K562 (cell line): ENCODE measurements around the gene GALNS. TPM values are rescaled to one million over a fixed set of nuclear protein-coding genes. Genes with fewer than 3 reads are reported as not detected.

Experiments
- ATAC-seq: fragments of 200-7000 bp; cut with Tn5 transposase; 3 replicates; pipeline ENCODE4 v1.9.1; 2020; ENCODE audit warnings: moderate library complexity
- BruUV-seq: library from RNA; stranded (reverse); fragments of 400-500 nt; replicated peaks from 2 replicates; lab custom pipeline; 2021; lab: Mats Ljungman, UMichigan
- CTCF ChIA-PET: fragments of 300-600 bp; formaldehyde crosslinking; extraction: SDS; loops from one replicate; lab custom pipeline; 2021; ENCODE audit warnings: low intra/inter-chr PET ratio; lab: Yijun Ruan, JAX
- POLR2A ChIA-PET: fragments of 300-600, 350-650 bp; sonication (Branson Sonifier 250); formaldehyde crosslinking; extraction: SDS; loops from one replicate; lab custom pipeline; 2021; ENCODE audit warnings: antibody characterized with exemption, inconsistent platforms; lab: Yijun Ruan, JAX
- DNase-seq, 4 experiments: peaks; one replicate each; pipeline versions ENCODE4 v3.0.0 to v3.0.0-alpha.2; 2011 to 2018; ENCODE audit warnings: low spot score in 3 of 4, mixed read lengths in 3 of 4; ENCODE audit errors: extremely low read depth in 1 of 4
- FAIRE-seq: peaks from 2 replicates; lab custom pipeline; 2011; peaks lifted over from hg19 to GRCh38; lab: Jason Lieb, UNC
- H2AFZ ChIP-seq: 2 replicates; pipeline ENCODE4 v1.6.0; 2011; ENCODE audit warnings: low read depth, low read length, control low read depth, inconsistent platforms
- H3K27ac ChIP-seq: fragments of 200-600 bp; 3 replicates; pipeline ENCODE4 v1.8.0; 2011; ENCODE audit warnings: low read depth, mild to moderate bottlenecking, control low read depth, inconsistent platforms, low read length, moderate library complexity, mixed read lengths; ENCODE audit errors: extremely low read depth
- H3K27me3 ChIP-seq, 2 experiments: fragments of 300-600 bp in 1 of 2; 2 replicates in 1 of 2; 3 replicates in 1 of 2; pipeline versions ENCODE4 v1.6.0 to v1.8.0; 2011; ENCODE audit warnings: inconsistent platforms in 2 of 2, low read length in 2 of 2, mild to moderate bottlenecking in 1 of 2, mixed read lengths in 1 of 2, moderate library complexity in 1 of 2; ENCODE audit not compliant: control insufficient read depth in 2 of 2, insufficient read depth in 2 of 2
- H3K36me3 ChIP-seq: fragments of 300-600 bp; 3 replicates; pipeline ENCODE4 v1.8.0; 2011; ENCODE audit warnings: mild to moderate bottlenecking, low read length, inconsistent platforms; ENCODE audit not compliant: control insufficient read depth, insufficient read depth
- H3K4me1 ChIP-seq, 2 experiments: fragments of 200-600 bp in 1 of 2; replicated peaks in 1 of 2; 2 replicates in 1 of 2; 3 replicates in 1 of 2; pipeline versions ENCODE4 v1.5.1 to v1.8.0; 2011; ENCODE audit warnings: inconsistent platforms in 2 of 2, low read length in 2 of 2, mild to moderate bottlenecking in 1 of 2, mixed read lengths in 1 of 2, moderate library complexity in 1 of 2; ENCODE audit not compliant: control insufficient read depth in 2 of 2, insufficient read depth in 2 of 2
- H3K4me2 ChIP-seq: 2 replicates; pipeline ENCODE4 v1.6.1; 2011; ENCODE audit warnings: low read length, control low read depth, inconsistent platforms, mixed read lengths; ENCODE audit not compliant: insufficient read depth
- H3K4me3 ChIP-seq: fragments of 200-600 bp; sonication (generic), shearing (Covaris generic); 2 replicates; pipeline ENCODE4 v1.5.1; 2016; ENCODE audit warnings: control low read depth, inconsistent platforms
- H3K79me2 ChIP-seq: fragments of 200-600 bp; 3 replicates; pipeline ENCODE4 v1.8.0; 2011; ENCODE audit warnings: low read length, inconsistent platforms; ENCODE audit not compliant: control insufficient read depth, insufficient read depth
- H3K9ac ChIP-seq, 2 experiments: 2 replicates each; pipeline versions ENCODE4 v1.6.0 to v1.6.1; 2011; ENCODE audit warnings: low read depth in 2 of 2, low read length in 2 of 2, control low read depth in 1 of 2, inconsistent platforms in 1 of 2, mild to moderate bottlenecking in 1 of 2, mixed read lengths in 1 of 2; ENCODE audit not compliant: insufficient read depth in 1 of 2
- H3K9me1 ChIP-seq: one replicate; pipeline ENCODE4 v1.6.0; 2011; ENCODE audit warnings: inconsistent platforms, mild to moderate bottlenecking, low read length, moderate library complexity; ENCODE audit not compliant: control insufficient read depth, insufficient read depth
- H3K9me3 ChIP-seq: replicated peaks from 2 replicates; pipeline ENCODE4 v1.5.1; 2011; ENCODE audit warnings: low read depth, low read length, inconsistent platforms; ENCODE audit not compliant: control insufficient read depth, insufficient read depth
- H4K20me1 ChIP-seq: replicated peaks from 2 replicates; pipeline ENCODE4 v1.6.1; 2011; ENCODE audit warnings: low read length, inconsistent platforms, mixed read lengths; ENCODE audit not compliant: control insufficient read depth, insufficient read depth
- HNRNPL ChIP-seq: fragments of 200-400 bp; formaldehyde crosslinking; IDR thresholded peaks from 2 replicates; pipeline ENCODE4 v1.6.1; 2017; ENCODE audit warnings: low read depth, mild to moderate bottlenecking, low read length
- MIER1 ChIP-seq: fragments of 450-650 bp; IDR thresholded peaks from 2 replicates; pipeline ENCODE4 v1.6.1; 2016; ENCODE audit warnings: antibody characterized with exemption, mild to moderate bottlenecking, low read depth
- PCBP1 ChIP-seq: fragments of 200-400 bp; formaldehyde crosslinking; IDR thresholded peaks from 2 replicates; pipeline ENCODE4 v1.6.1; 2018; ENCODE audit warnings: mild to moderate bottlenecking, low read depth, low read length; ENCODE audit not compliant: poor library complexity, severe bottlenecking
- POLR2G ChIP-seq: fragments of 200-400 bp; formaldehyde crosslinking; IDR thresholded peaks from 2 replicates; pipeline ENCODE4 v1.6.1; 2017; ENCODE audit warnings: low read depth, mild to moderate bottlenecking, antibody characterized with exemption, low read length, moderate library complexity
- SIX5 ChIP-seq, 2 experiments: IDR thresholded peaks; 2 replicates each; pipeline ENCODE4 v1.6.1; 2011; ENCODE audit warnings: low read length in 2 of 2, borderline replicate concordance in 1 of 2, low read depth in 1 of 2, mild to moderate bottlenecking in 1 of 2, moderate library complexity in 1 of 2; ENCODE audit not compliant: insufficient read depth in 1 of 2
- SMAD3 ChIP-seq: fragments of 450-650 bp; formaldehyde crosslinking; conservative IDR thresholded peaks from 2 replicates; pipeline ENCODE4 v1.4.0; 2020; ENCODE audit warnings: mild to moderate bottlenecking
- ZNF175 ChIP-seq: fragments of 200-800 bp; sonication (Bioruptor generic); IDR thresholded peaks from 2 replicates; pipeline ENCODE4 v1.6.1; 2016; ENCODE audit warnings: low read depth, mild to moderate bottlenecking, missing genetic modification characterization, missing compliant biosample characterization
- WGBS: fragments of 100-300 bp; shearing (Covaris generic); methylation state at CpG from one replicate; pipeline ENCODE4 v1.1.6; 2016; ENCODE audit warnings: low coverage, mixed read lengths; ENCODE audit not compliant: insufficient coverage; ENCODE audit errors: missing lambda C conversion rate; 5-methylcytosine and 5-hydroxymethylcytosine counted together
- in situ Hi-C: fragments of 300-500 bp; cut with MboI; formaldehyde crosslinking; loops from 4 replicates; pipeline ENCODE4 v1.15.0; 2018; ENCODE audit warnings: inconsistent platforms, mixed read lengths
- intact Hi-C: fragments of 100-400 bp; cut with micrococcal nuclease; formaldehyde crosslinking; loops from 2 replicates; pipeline ENCODE4 v1.14.2; 2022
- polyA plus RNA-seq, 8 experiments: library from polyadenylated mRNA; depleted of rRNA in 4 of 8; stranded (reverse) in 5 of 8; unstranded in 3 of 8; fragments of >200 nt; fragmentation: Nextera tagmentation in 2 of 8; fragmentation: Illumina TruSeq in 1 of 8; extraction: Ambion mirVana in 2 of 8; extraction: Trizol in 1 of 8; gene quantifications; 2 replicates each; pipeline versions ENCODE4 v1.2.1 to v1.2.3, GENCODE V29; 2011 to 2014; ENCODE audit warnings: inconsistent platforms in 1 of 8, missing spikeins in 1 of 8
- total RNA-seq, 7 experiments: library from RNA; depleted of rRNA in 6 of 7; stranded (reverse); fragments of >200 nt in 6 of 7; fragmentation: Illumina TruSeq in 2 of 7; extraction: Trizol in 2 of 7; gene quantifications; 2 replicates each; pipeline versions ENCODE4 v1.2.1 to v1.2.3, GENCODE V29; 2011 to 2021; ENCODE audit warnings: low replicate concordance in 1 of 7

Gene GALNS
- total and polyA plus RNA-seq, 9 of the 15 experiments (the other 6 are each of a cell fraction or from before 2014, with no cell fraction given): 0.38 to 13.2 (median 4.3) TPM

DNA sequence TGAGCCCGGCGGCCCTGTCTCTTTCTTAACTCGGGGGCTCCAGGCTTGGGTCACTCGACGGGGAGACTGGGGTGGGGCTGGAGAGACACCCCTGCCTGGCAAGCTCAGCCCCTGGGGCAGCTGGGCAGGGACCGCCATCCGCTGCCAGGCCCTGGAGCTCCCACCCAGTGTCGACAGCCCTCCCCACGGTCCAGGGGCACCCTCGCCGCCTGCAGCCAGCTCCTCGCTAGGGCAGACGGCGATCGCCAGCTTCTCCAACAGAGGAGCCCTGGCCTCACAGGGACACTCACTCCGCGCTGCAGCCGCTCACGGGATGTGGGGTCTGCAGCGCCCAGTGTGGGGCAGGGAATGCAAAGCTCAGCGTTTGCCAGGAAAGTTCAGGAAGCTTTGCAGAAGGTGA is 29.0 kb downstream of the GALNS start (continued):
- no peak for TF ChIP-seq MIER1
- TF ChIP-seq SIX5 (IDR thresholded peaks at IDR 0.05; ENCODE audit: borderline replicate concordance in 1 of 2, insufficient read depth in 1 of 2, low read depth in 1 of 2, low read length in 2 of 2): no peak
- TF ChIP-seq ZNF175 (CRISPR knock-in tag): no peak

DNA sequence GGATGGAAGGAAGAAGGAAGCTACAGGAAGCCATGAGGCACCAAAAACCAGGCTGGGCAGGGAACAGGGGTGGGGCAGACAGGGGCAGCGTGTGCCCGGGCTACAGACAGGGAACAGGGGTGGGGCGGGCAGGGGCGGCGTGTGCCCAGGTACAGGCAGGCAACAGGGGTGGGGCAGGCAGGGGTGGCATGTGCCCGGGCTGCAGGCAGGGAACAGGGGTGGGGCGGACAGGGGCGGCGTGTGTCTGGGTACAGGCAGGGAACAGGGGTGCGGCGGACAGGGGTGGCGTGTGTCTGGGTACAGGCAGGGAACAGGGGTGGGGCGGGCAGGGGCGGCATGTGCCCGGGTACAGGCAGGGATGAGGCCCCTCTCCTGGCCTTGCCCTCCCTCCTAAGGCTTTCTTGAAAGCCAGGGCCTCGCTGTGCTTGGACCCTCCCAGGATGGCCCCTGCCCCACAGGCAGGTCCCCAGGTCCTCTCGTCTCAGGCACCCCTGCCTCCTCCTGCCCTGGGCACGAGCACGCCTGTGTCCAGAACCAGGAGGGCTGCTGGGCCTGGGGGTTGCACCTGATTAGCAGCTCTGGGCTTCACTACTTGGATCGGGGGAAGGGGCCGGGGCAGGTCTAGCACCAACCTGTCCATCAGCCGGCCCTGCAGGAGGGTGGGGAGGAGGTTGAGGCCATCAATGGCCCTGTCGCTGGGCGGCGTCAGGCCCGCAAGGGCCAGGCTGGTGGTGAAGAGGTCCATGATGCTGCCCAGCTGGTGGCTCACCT is 30.5 kb downstream of the GALNS start:
- peak overlapping the region in 1 of 2 experiments; percentile 36; a peak in 1 of 4 replicates for H3K9ac ChIP-seq
- no peak for FAIRE-seq
- WGBS: 81% methylated on average over 21 of the region's 26 CpGs
- ChIA-PET CTCF (no interaction called here), POLR2A (interaction anchor here (0.9 to 1.4 kb wide), 4 partner anchors 11 to 347 kb away, joined by 3 to 4 read pairs (median 3); no protein-coding TSS in a partner anchor)
- intact Hi-C loops (no loop called here), in situ Hi-C loops (no loop called here)
- no peaks in the 10 kb centered on the region for H3K9me1 ChIP-seq
- H3K79me2 ChIP-seq: no peaks in the 10 kb centered on the region
- no peaks in the 10 kb centered on the region for H3K36me3 ChIP-seq
- TF ChIP-seq HNRNPL (peak; percentile 58; the same call in 1 of the 2 replicates), PCBP1 (peak; percentile 29), POLR2G (peak; percentile 41; the same call in 1 of the 2 replicates), SMAD3 (CRISPR knock-in tag) (no peak)
- H3K4me2 ChIP-seq: no peak overlapping the region
- no peak for ATAC-seq
- H3K27me3 ChIP-seq: no peaks in the 10 kb centered on the region
- H3K4me1 ChIP-seq: peaks cover 0 to 48% of the 10 kb centered on the region in 2 experiments; a peak in 2 of 5 replicates
- no peaks in the 10 kb centered on the region; the same call in 1 of the 2 replicates for H4K20me1 ChIP-seq
- H3K27ac ChIP-seq: no peak overlapping the region
- no peaks in the 10 kb centered on the region for H3K9me3 ChIP-seq
- no TSS peak for BruUV-seq
- H3K4me3 ChIP-seq: no peak overlapping the region
- H2AFZ ChIP-seq: no peak overlapping the region
- DNase-seq: no peak
